TTC549 (cell line): Measurements from ENCODE around the gene GCSAML.
"Not testable (repeated sequence)": the region's sequence is repeated elsewhere in the genome, so short reads cannot be mapped to it uniquely, and the experiment has no call there.

Source experiments
- FAIRE-seq: peaks from 2 replicates; lab custom pipeline; 2012; peaks lifted over from hg19 to GRCh38; lab: Jason Lieb, UNC

Gene GCSAML

DNA sequence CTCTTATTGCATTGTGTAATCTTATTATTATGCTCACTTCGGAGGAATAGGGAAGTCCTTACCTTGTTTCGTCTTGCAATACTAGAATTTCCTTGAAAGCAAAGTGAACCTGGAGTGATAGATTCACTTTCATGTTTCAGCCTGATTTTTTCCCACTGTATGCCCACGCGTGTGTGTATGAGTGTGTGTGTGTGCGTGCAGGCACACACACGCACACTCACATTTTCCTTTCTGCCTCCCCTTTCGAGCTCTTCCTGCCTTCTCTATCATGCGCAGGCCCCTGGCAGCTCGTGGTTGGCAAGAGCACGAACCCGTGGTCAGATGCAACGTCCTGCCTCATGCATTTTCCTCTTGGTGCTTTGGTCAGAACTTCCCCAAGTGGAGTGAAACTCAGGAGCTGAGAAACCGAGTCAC lies at the start of gene GCSAML:
GCSAML (plus strand) TSS at position 366 of the 414 bp plus-strand sequence. CDS start 58 bp downstream, outside the sequence.
- FAIRE-seq: no peak

- FAIRE-seq: no peak
Measured at GRCh38 chr1:247500865-247501264, 48.1 kb upstream of the GCSAML start.

- FAIRE-seq: no peak
Measured at GRCh38 chr1:247506831-247507230, 42.1 kb upstream of the GCSAML start.

GRCh38 chr1:247517795-247518612 lies 30.9 kb upstream of the GCSAML start:
- no peak for FAIRE-seq

DNA sequence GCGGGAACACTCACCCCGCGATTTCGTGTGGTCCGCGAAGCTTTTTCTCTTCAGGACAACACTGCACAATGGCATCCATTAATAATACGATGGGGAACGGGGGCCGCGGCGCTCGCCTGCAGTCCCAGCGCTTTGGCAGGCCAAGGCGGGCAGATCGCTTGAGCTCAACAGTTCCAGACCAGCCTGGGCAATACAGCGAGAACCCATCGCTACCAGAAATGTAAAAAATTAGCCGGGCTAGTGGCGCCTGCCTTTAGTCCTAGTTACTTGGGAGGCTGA lies 30.4 kb upstream of the GCSAML start:
- no peak for FAIRE-seq

- not testable (repeated sequence) for FAIRE-seq
Measured at GRCh38 chr1:247521886-247522285, 27.0 kb upstream of the GCSAML start.

DNA sequence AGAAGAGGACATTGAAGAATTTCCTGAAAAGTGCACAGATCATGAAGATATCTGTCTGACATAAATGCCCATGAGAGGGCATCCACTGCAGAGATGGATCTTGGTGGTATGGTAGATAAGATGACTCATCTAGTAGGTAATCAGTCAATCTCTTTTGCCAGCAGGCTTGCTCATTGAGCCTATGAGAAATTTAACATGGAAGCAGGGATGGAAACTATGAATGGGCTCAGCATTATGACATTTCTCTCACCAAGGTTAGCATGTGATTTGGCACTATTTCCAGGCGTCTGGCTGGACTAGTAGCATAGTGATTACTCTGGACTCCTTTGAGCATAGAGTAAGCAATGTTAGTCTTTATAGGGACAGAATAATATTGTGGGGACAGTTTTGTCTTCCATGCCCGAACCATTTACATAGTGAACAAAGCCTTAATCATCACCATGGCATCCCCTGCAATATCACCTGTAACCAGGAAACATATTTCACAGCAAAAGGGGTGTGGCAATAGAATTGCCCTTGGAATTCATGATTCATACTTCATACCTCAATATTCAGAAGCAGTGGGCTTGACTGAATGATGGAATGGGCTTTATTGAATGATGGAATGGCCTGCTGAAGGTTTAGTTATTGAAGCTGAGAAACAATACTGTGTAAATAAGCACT lies 20.0 kb upstream of the GCSAML start:
- FAIRE-seq: no peak

DNA sequence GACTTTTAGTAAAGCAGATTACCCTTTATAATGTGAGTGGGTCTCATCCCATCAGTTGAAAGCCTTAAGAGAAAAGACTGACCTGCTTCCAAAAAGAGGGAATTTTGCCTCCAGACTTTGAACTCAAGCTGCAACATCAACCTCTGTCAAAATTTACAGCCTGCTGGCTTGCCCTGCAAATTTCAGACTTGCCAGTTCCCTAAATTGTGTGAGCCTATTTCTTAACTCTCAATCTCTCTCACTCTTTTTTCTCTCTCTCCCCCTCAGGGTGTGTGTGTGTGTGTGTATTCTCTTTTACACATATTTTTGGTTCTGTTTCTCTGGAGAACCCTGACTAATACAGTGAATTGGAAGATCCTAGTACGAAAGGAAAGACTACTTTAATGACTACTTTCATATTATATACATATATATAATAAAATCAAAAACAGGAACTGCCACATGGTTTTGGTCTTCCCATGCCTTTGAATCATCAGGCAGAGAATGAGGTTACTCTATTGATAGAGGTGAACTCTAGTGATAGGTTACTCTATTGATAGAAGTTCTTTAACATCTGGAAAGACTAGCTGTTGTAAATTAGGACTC lies 19.1 kb upstream of the GCSAML start:
- FAIRE-seq: no peak

- no peak for FAIRE-seq
Measured at GRCh38 chr1:247530785-247531184, 18.1 kb upstream of the GCSAML start.

- no peak for FAIRE-seq
Measured at GRCh38 chr1:247531937-247532336, 17.0 kb upstream of the GCSAML start.

DNA sequence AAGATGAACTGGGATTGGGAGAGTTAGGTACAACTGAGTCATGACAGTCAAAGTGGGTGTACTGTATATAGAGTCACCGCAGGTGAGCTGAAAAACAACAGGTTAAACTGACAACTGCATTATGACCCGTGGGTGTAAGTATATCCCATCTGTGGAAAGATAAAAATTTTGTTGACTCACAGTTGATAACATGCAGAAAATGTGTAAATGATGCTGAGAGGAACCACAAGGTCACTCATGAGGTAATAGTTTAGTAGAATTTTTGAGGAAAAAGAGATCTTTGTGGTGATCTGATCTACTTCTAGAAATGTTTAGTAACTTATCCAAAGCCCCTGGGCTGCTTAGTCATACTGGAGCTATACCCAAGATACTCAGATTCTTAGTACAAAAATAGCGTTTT lies 13.5 kb upstream of the GCSAML start:
- no peak for FAIRE-seq

GRCh38 chr1:247536340-247536739 lies 12.6 kb upstream of the GCSAML start, which contains the start of gene OR2C3:
TSS of gene OR2C3 (minus strand) at chr1:247536440. CDS start at chr1:247532511, 3,929 bp downstream.
- FAIRE-seq: no peak

GRCh38 chr1:247538561-247538960 lies 10.4 kb upstream of the GCSAML start:
- FAIRE-seq: no peak

DNA sequence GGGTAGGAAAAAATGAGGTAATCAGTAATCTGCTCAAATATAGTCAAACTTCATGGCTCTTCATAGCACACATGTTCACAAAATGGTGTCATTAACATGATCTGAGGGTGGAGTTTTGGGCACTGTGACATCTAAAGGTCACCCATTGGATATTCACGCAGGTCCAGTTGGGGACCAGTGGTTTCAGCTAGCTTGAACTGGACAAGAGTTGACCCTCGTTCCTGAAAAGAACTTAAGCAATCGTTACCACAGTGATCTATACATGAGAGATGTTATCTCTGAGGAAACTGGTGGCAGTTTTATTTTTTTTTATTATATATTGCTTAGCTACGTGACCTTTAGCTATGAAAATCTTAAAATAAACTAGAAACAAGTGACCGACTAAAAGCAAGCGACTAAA lies 9.7 kb upstream of the GCSAML start:
- no peak for FAIRE-seq

GRCh38 chr1:247540581-247540980 lies 8.4 kb upstream of the GCSAML start:
- no peak for FAIRE-seq

DNA sequence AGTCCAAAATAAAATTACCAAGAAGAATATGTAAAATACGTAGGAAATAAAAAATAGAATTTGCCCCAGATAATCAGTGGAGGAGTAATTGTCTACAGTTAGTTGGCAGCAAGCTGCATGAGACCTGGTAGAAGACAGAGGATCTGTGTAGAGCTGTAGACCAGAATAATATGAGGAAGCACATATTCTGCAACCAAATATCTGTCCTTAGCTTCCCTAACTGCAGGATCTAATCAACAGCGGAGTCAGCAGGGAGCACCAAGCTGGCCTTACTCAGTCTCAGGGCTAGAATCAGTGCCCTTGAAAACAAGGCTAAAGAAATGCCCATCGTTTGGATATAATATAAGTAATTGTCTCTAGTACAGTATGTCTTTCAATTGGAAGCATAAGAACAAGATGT lies 6.1 kb upstream of the GCSAML start:
- FAIRE-seq: no peak

DNA sequence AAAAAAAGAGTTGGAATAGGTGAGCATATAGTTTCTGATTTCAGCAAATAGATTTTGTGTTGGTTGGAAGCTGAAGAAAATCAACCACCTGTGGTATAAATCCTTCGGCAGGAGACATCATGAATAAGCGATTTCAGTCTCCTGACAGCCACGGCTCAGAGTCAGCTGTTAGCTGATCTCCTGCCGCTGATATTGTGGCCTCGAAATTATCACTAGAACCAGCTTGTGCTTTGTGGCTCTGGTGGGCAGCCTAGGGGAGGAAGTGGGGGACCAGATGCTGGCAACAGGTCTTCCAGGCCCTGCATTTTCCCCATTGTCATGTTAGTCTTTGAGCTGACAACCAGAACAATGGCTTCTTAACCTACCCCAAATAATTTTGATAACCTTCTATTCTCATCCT lies 842 bp upstream of the GCSAML start:
- FAIRE-seq: no peak

GRCh38 chr1:247551721-247552120 lies 2.8 kb downstream of the GCSAML start:
- no peak for FAIRE-seq

GRCh38 chr1:247552231-247552630 lies 3.3 kb downstream of the GCSAML start:
- FAIRE-seq: no peak

DNA sequence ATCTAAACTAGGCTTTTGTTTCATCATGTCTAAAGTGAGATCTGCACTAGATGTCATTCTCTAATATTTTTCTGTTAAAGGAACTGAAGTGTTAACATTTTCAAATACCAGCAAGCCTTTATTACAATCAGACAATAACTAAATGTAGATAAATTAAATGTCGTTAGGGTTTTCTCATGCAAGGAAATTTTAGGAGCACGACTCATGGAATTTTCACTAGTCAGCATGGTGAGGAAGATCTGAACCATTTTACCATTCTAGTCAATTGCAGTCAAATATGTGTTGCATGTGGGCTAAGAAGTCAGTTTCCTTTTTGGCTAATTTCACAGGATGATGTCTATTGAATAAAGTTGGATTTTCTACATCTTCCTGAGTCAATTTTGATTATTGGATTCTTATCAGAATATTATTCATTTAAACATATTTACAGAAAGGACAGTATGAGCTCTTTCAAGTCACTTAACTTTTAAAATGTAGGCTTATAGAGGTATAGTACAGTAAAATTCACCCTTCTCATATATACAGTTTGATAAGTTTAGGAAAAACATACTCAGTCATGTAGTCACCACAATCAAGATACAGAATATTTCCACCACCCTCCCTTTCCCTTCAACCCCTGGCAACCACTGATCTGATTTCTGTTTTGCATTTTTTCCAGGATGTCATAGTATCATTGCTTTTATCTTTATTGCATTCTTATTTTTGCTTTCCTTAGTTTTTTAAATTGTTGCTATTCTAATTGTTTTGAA lies 9.2 kb downstream of the GCSAML start:
- FAIRE-seq: no peak

- no peak for FAIRE-seq
Measured at GRCh38 chr1:247561711-247562110, 12.8 kb downstream of the GCSAML start.

DNA sequence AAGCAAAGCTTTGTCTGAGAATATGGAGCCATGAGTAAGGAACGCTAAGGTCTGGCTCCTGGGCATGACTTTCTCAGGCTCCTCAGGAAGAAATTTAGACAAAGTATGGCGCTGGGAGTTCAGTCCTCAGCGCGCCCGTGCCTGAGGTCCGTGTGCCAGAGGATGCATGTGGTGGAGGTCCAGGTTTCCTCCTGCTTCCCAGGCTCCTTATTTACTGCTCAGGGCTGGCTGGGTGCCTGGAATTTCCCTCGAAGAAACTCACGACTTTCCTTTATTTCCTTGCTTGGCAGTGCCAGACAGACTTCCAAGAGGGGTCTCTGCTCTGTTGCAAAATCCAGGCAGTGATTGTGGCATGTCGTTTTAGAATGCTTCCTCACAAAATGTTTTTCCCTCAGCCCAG lies 13.3 kb downstream of the GCSAML start:
- FAIRE-seq: no peak

DNA sequence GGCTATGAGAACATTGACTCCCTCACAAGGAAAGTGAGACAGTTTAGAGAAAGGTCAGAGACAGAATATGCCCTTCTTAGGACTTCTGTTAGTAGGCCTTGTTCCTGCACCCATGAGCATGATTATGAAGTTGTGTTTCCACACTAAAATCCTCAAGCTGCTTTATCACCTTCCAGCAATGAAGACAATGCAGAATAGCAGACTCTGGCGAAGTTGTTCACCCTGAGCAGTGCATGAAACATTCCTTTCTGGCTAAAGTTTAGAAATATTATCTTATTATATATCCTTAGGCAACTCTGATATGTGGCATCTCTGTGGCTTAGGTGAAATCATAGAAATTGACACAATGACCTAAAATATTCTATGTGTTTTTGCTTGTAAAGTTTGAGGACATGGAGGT lies 25.3 kb downstream of the GCSAML start:
- FAIRE-seq: no peak
